Mammary epithelial cell (primary cell): ENCODE results near the gene PSTPIP1.

Experiments used
- CTCF ChIP-seq, 2 donors: IDR thresholded peaks in 1 of 2; conservative IDR thresholded peaks in 1 of 2; 2 replicates each; pipeline ENCODE4 v1.5.1; 2011 to 2012; ENCODE audit warnings: inconsistent platforms in 2 of 2, low read length in 2 of 2, mild to moderate bottlenecking in 2 of 2, control low read depth in 1 of 2, low read depth in 1 of 2; ENCODE audit not compliant: insufficient read depth in 1 of 2; ENCODE audit errors: extremely low read depth in 1 of 2
- EZH2 ChIP-seq: IDR thresholded peaks from 2 replicates; pipeline ENCODE4 v1.6.1; 2012; ENCODE audit warnings: low read length, inconsistent platforms, borderline replicate concordance

- TF ChIP-seq CTCF (conservative IDR thresholded peaks at IDR 0.05 in 1 of 2, IDR thresholded peaks at IDR 0.05 in 1 of 2; ENCODE audit: extremely low read depth in 1 of 2, insufficient read depth in 1 of 2, low read depth in 1 of 2, low read length in 2 of 2), result no peak
- TF ChIP-seq EZH2, result no peak
Observed at GRCh38 chr15:77057072-77057471, 62.1 kb downstream of the PSTPIP1 start.
